Activated CD4-positive, CD25-positive, alpha-beta regulatory T cell treated with anti-CD3 and anti-CD28 coated beads, Interleukin-2, amount 50 U/mL, for 16 hours (primary cell): ENCODE measurements around the gene MCCD1.
"Not testable (repeated sequence)": the region's sequence is repeated elsewhere in the genome, so short reads cannot be mapped to it uniquely, and the experiment has no call there.

Experiments used
- DNase-seq: peaks from one replicate; pipeline ENCODE4 v3.0.0-alpha.2; 2020; ENCODE audit warnings: low read depth, low spot score

The MCCD1 gene, protein sequence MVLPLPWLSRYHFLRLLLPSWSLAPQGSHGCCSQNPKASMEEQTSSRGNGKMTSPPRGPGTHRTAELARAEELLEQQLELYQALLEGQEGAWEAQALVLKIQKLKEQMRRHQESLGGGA

DNA sequence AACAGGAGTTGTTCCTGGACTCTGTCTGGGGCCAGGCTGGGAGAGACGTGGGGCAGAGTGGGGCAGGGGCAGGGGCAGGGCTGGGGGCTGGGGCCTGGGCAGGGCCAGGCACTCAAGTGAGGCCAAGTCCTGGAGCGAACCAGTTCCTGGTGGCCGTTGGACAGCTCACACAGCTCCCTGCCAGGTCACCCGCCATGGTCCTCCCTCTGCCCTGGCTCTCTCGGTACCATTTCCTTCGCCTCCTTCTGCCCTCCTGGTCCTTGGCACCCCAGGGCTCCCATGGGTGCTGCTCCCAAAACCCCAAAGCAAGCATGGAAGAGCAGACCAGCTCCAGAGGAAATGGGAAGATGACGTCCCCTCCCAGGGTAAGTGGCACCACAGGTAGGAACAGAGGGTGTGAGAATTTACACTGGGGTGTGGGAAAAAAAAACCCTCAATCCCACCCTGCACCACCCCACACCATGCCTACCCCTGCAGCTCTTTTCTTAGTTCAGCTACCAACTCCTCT is at the start of gene MCCD1:
MCCD1 (plus strand) TSS at position 142 of the 508 bp plus-strand sequence; CDS start at position 195, 53 bp downstream.
- DNase-seq, result no peak

DNA sequence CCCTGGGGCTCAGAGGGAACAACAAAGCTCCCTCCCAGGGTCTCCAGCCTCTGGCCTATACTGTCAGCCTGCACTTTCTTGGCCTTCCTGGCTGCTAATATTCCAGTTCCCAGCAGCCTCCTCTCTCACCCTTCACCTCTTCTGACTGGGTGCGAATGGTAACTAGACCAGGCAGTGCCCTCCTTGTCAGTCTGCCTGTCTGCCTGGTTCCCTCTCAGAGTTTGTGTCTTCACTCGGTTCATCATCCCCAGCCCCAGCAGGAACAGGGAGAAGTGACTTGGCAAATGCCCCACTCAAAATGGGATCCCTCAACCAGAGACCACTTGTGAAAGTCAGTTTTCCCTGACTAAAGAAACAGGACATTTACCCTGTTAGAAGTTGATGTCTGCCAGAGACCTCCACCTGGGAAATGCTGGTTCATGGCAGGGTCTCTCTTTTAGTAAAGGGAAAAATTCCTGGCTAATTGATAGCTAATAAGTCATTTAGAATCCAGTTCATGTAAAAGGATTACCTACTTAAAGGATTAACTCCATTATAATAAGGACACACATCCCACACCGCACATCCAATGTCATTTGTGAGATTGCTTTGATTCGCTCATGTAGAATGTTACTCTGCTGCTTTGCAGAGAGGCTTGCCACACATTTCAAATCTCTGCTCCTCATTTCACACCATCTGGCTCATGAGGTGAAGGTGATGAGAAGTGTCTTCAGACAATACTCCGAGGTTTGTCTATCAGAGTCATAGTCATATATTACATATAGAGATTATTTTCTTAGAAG is 49.4 kb upstream of the MCCD1 start:
- DNase-seq, result no peak

DNA sequence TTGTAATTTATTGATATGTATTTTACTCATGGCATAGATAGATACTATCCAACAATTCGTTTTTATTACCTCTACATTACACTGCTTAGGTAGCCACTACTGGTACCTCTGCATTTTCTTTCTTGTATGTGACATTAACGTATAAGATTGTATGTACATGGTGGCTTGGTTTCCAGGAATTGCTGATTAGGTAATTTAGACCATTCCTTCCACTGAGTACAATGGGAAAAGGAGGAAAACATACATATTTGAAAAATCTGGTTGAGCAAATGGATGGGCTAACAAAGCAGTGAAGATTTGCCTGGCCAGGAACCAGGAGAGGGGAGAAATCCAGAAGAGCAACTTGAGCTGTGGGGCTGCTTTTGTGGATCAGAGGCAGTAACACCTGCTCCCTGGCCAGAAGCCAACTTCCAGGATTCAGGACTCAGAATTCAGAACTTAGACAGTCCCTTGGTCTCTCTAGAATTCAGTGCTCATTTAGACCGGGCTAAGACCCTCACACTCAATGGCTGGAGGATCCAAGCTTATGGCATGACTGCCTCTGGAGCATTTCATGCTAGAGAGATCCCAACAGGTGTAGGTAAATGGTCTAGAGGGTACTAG is 48.7 kb upstream of the MCCD1 start:
- no peak for DNase-seq

DNA sequence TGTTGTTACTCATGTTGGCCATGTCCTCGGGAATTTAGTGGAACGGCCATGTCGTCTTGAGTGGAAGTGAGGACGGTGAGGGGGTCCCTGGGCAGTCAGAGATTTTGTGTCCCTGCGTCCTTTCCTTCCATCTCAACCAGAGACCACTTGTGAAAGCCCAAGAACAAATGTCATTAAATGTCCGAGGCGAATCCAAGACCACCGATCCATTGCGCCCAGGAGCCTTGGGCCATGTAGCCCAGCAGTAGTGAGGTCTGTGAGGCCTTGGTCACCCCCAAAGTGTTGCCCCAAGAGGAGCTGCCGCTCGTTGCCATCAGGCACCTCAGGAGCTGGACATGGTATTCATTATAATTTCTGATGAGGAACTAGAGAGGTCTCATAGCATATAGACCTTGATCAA is 48.2 kb upstream of the MCCD1 start:
- no peak for DNase-seq

DNA sequence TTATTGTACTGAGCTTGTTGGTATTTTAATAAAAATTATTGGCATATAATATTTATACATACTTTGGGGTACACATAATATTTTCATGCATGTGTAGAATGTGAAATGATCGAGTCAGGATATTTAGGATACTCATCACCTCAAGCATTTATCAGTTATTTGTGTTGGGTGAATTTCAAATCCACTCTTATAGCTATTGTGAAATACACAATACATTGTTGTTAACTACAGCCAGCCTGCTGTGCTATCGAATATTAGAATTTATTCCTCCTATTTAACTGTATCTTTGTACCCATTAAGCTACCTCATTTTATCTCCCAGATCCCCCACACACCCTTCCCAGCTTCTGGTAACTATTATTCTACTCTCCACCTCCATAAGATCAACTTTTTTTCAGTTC is 45.4 kb upstream of the MCCD1 start:
- no peak for DNase-seq

DNA sequence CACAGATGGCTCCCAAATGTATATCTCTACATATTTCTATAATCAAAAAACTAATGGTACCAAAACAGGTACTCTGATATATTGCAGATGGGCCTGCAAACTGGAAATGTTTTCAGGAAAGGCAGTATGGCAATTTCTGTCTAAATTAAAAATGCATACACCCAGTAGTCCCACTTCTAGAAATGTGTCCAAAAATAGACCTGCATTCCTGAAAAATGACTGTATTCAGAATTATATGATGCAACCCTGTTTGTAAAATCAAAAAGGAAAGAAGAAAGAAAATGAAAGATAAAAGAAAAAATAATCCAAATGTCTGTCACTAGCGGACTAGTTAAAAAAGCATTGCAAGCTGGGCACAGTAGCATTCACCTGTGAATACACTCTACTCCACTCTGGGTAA is 43.7 kb upstream of the MCCD1 start:
- DNase-seq, result no peak

DNA sequence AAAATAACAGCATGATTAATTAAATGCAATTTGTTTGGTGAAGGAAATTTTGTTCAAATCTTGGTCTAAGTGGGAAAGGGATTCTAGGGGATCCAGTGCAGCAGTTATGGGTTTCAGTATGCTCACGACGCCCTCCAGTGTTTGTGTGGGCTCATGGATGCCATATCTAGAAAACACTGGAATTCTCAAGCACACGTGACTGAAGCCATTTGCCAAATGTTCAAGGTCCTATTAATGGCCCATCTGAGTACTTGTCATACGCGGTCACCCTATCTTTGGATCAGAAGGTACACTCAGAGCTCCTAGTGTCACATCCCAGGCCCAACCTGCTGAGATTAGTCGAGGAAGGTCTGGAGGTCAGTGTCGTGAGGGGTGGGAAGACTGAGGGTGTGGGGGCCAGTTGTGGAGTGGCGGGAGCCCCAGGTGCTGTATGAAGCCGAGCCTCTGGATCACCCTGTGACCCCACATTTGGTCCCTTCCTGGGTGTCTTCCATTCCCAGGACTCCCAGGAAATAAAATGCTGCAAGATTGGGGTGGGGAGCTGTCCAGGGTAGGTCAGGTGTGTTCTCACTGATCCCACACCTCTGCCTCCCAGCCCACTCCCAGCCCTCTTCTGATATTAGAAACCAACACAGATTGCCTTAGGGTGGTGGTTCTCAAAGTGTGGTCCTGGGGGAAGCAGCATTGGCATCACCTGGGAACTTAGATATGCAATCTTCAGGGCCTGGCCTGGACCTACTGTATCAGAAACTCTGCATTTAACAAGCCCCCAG is 42.5 kb upstream of the MCCD1 start:
- not testable (repeated sequence) for DNase-seq

DNA sequence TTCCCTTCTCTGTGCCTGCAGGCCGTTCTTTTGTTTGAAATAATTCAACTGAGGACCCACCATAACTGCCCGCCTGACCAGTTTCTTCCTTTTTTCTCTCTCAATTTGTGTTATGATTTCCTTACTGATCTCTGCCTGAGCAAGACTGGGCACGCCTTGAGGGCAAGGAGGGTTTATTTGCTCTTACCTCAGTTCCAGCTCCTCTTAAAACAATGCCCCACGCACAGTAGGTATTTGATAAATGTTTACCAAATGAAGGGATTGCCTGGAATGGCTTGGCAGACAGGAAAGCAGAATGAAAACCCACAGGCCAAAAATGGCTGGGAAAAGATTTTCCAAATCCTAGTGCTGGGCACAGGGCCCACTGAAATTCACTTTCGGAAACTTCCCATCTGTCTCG is 41.1 kb upstream of the MCCD1 start:
- not testable (repeated sequence) for DNase-seq

DNA sequence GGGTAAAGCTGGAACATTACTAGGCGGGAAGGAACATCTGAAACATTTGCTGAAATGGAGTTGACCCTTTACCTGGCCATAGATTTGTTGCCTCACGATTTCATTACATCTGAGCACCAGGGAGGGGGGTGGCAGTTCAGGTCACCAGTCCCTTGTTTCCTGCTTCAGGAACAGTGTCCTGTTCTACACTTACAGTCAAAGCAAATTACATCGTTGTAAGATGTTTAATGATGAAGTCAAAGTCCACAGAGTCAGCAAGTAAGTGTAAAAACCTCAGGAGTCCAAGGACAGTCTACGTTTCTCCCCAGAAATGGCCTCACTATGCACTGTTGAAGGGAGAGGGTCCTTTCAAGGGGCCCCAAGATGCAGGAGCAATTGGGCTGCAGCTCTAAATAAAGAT is 39.7 kb upstream of the MCCD1 start:
- DNase-seq, result no peak

DNA sequence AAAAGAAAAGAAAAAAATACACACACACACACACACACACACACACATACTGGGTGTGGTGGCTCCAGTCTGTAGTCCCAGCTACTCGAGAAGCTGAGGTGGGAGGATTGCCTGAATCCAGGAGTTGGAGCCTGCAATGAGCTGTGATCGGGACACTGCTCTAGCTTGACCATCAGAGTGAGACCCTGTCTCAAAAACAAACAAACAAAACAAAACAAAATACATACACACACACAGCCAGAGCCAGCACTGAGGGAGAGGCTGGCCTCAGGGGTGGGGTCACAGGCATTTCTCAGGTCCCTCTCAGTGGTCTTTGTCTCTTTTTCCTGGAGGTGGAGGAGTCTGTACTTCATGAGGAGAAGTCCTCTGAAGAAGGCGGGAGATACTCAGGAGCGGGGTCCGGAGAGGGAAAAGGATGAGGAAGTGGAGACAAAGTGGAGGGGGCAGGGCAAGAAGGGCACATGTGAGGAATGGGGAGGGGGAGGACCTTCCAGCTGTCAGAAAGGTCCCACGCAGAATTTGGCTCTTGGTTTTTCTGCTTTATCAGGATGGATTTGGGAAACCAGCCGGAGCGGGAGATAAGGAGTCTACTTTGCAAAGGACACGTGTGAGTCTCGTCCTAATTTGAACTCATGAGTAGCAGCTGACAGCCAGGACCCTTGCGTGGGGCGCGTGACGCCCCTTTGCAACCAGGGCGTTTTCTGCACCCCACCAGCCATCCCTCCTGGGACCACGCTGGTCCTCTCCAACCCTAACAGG is 38.5 kb upstream of the MCCD1 start:
- DNase-seq, result no peak

DNA sequence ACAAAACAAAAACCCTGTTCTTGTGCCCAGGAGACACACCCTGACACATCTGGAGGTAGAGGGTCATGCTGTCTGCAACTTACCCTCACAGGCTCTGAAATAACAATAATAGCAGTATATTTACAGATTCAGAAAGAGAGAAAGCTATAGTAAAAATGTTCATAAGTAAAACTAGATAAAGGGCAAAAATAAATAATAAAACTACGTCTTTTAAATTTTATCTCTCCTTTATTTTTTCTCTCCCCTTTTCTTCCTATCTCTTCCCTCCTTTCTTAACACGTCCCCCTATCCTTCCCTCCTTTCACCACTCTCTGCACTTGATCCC is 35.2 kb upstream of the MCCD1 start:
- DNase-seq, result not testable (repeated sequence)

DNA sequence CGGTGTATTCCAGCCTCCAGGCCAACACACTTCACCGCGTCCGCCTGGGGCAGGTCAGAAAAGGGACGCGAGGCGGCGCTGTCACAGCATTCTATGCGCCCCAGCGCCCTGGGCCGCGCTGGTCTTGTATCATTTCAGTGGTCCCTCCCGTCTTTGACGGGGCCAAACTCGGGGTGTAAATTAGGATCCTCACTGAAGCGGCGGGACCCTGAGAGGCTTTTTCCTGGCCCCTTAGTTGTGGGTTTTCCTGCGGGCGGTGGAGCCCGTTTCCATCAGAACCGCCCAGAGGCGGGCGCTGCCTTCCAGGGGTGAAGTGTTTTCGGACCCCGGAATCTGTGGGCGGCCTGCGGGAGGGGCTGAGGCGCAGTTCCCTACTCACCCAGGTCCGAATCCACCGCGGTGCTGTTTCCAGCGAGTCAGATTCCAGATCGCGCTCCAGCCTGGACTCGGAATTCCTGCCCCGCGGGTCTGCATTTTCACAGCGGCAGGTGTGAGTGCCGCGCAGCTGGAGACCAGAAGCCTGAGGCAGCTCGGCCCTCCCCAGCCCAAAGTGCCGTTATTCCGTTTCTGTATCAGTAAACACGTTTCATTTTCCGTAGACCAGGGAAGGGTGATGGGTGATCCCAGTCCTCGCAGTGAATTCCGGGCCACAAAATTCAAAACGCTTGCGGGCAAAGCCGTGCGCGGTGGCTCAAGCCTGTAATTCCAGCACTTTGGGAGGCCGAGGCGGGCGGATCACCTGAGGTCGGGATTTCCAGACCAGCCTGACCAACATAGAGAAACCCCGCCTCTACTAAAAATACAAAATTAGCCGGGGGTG is 34.7 kb upstream of the MCCD1 start:
- DNase-seq, result peak; percentile 62

DNA sequence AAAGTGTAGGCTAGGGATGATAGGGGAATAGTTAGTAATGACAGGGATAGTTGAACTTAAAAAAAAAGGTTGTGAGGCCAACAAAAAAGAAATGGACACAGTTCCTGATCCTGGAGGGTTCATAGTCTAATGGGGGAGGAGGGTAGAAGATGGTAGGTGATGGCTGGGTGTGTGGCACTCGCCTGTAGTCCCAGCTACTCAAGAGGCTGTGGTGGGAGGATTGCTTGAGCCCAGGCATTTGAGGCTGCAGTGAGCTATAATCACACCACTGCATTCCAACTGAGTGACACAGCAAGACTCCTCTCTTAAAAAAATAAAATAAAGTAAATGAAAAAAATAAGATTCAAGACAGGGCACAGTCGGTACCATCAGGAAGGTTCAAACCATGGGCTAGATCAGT is 33.2 kb upstream of the MCCD1 start:
- no peak for DNase-seq

DNA sequence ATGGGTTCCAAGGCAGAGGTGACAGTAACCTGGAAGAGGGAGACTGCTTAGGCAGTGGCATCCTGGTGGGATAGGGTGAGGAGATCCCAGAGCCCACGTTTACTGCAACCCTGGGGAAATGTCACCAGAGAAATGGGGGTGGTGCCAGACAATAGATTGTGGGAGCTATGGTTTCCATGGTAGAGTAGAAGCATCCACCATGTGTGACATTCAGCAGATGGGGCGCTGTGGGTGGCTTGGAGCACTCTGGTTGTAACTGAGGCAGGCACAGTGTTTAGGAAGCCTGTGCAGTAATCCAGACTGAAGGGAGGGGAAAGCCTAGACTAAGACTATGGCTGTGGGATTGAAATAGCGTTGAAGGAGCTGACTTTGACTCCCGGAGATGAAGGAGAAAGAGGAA is 31.9 kb upstream of the MCCD1 start:
- not testable (repeated sequence) for DNase-seq

DNA sequence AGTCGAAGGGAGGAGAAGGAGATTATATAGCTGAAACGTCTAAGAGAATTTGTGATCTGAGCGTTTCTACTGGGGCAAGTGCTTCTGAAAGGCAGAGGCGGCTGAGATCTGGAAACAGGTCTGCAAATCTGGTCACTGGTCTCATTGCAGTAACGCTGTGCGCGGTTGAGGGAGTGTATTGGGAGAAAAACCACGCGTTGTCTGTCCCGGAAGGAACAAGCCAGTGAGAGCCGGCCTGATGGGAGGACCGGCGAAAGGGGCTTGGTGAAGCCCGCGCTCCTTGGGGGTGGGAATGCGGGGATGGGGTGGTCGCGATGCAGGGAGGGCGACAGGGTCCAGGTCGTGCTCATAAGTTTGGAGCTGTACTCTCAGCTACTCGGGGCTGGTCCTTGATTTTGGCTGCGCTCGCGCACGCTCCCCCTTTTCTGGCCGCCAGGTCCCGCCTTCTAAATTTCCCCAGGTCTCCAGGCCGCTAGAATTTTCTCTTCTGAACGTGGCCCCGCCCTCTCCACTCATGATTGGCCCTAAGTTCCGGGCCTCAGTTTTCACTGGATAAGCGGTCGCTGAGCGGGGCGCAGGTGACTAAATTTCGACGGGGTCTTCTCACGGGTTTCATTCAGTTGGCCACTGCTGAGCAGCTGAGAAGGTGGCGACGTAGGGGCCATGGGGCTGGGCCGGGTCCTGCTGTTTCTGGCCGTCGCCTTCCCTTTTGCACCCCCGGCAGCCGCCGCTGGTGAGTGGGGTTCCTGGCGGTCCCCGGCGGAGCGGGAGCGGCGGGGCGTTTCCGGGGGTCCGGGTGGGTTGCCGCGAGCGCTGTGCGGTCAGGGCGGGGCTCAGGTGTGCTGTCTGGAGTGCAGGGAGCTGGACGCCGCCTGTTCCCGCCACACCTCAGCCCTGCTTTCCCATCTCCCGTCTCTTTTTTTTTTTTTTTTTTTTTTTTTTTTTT is 31.0 kb upstream of the MCCD1 start, which contains the start of gene MICB:
MICB (plus strand) TSS at position 615 of the 946 bp plus-strand sequence; CDS start at position 664, 49 bp downstream.
- DNase-seq, result peak; percentile 79

DNA sequence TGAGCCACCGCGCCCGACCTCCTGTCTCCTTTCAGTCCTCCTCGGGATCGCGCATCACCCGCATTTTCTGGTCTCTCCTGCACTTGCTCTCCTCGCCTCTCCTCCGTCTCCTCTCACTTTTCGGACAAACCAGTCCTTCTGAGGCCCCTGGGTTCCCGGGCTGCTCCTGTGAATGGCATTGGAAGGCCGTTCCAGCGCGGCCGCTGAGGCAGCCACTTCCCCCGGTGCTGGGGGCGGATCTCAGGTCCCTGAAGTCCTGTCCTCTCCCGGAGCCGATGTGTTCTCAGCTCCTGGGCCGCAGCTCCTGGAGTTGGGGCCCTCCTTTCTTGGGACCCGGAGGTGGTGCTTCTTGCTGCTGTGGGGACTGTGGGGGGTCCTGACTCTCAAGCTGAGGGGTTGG is 30.0 kb upstream of the MCCD1 start:
- DNase-seq, result no peak

DNA sequence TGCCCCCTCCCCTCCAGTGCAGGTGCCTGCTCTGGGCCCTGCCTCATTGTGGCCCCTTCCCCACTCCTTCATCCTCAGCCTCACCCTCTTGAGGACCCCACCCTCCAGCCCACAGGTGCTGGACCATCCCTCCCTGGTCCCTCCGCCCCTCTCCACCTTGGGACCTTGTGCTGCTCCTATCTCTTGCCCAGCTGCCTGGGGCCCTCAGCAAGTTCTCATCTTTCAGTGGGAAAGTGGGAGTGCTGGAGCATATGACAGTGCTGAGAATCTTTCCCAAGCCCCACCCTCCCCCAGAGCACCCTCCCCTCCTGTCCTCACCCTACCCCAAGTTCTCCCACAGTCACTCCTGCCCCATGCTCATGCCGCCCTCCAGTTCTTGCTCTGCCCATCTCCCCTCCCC is 29.1 kb upstream of the MCCD1 start:
- not testable (repeated sequence) for DNase-seq

DNA sequence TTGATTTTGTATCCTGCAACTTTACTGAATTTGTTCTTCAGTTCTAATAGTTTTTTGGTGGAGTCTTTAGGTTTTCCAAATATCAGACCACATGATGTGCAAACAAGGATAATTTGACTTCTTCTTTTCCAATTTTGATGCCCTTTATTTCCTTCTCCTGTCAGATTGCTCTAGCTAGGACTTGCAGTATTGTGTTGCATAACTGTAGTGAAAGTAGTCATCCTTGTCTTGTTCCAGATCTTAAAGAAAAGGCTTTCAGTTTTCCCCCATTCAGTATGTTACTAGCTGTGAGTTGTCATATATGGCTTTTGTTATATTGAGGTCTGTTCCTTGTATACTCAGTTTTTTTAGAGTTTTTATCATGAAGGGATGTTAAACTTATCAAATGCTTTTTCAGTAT is 26.2 kb upstream of the MCCD1 start:
- DNase-seq, result no peak

DNA sequence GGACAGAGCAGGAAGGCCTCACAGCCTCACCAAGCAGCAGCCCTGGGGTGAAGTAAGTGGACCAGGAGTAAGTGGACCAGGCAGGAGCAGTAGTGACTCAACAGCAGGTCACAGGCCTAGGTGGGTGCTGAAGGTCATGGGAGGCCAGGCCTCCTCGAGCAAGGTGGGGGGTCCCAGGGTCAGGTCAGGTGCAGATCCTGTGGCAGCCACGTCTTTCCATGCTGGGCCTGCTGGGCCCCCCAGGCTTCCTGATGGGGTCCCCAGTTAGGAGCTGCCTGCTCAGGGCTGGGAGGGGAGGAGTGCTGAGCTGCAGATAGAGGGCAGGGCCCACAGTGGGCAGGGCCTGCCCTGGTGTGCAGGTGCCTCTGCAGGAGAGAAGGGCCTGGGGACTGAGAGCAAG is 19.7 kb upstream of the MCCD1 start:
- DNase-seq, result not testable (repeated sequence)
